Prostate gland (tissue), 2 donors: Measurements from ENCODE around the gene FOXN1. TPM values are rescaled to one million over a fixed set of nuclear protein-coding genes. Genes with fewer than 3 reads are reported as not detected.
"Not testable (repeated sequence)": the region's sequence is repeated elsewhere in the genome, so short reads cannot be mapped to it uniquely, and the experiment has no call there.

Experiments
- DNase-seq: peaks from one replicate; pipeline ENCODE4 v3.0.0-alpha.2; 2019; ENCODE audit warnings: low spot score
- H3K27ac ChIP-seq, 2 donors: fragments of 200-600 bp; sonication (generic); 2 replicates each; pipeline ENCODE4 v1.5.1; 2017 to 2019
- H3K27me3 ChIP-seq: fragments of 200-600 bp; sonication (generic); replicated peaks from 2 replicates; pipeline ENCODE4 v1.5.1; 2019; ENCODE audit not compliant: insufficient read depth
- H3K36me3 ChIP-seq, 2 donors: fragments of 200-600 bp; sonication (generic); 1 replicate in 1 of 2; 2 replicates in 1 of 2; pipeline versions ENCODE4 v1.5.1 to v1.8.1; 2017 to 2019
- H3K4me1 ChIP-seq: fragments of 200-600 bp; sonication (generic); replicated peaks from 2 replicates; pipeline ENCODE4 v1.5.1; 2019
- H3K4me3 ChIP-seq, 2 donors: fragments of 200-600 bp; sonication (generic); 2 replicates each; pipeline ENCODE4 v1.5.1; 2017 to 2019
- H3K9me3 ChIP-seq: fragments of 200-600 bp; sonication (generic); 2 replicates; pipeline ENCODE4 v1.5.1; 2017
- POLR2A ChIP-seq: fragments of 450-650 bp; IDR thresholded peaks from one replicate; pipeline ENCODE4 v1.6.1; 2016; ENCODE audit warnings: antibody characterized with exemption, mild to moderate bottlenecking
- POLR2AphosphoS5 ChIP-seq: sonication (generic); formaldehyde crosslinking; IDR thresholded peaks from one replicate; pipeline ENCODE4 v1.6.1; 2017; ENCODE audit warnings: antibody characterized with exemption
- WGBS: methylation state at CpG from one replicate; pipeline ENCODE4 v1.1.5; 2018; 5-methylcytosine and 5-hydroxymethylcytosine counted together
- intact Hi-C: fragments of 100-400 bp; cut with DNase I; formaldehyde crosslinking; loops from one replicate; pipeline ENCODE4 v1.14.2; 2022
- total RNA-seq, 2 donors: library from RNA; depleted of rRNA; stranded (reverse); fragments of >200 nt; gene quantifications; one replicate each; pipeline ENCODE4 v1.1.0, GENCODE V29; 2016
- TF ChIP-seq, protein P1 (sequence below), 4 experiments: fragments of 200-600 bp in 2 of 4; fragments of 450-650 bp in 2 of 4; sonication (generic) in 2 of 4; IDR thresholded peaks; 1 replicate in 3 of 4; 2 replicates in 1 of 4; pipeline ENCODE4 v1.5.1; 2016 to 2019; ENCODE audit warnings: antibody characterized with exemption in 4 of 4, mild to moderate bottlenecking in 2 of 4, moderate library complexity in 2 of 4

Gene FOXN1
- total RNA-seq, 2 donors from 2014 or later: 0.64 to 1.2 TPM

- no peak for DNase-seq
- intact Hi-C loops: no loop called here
- no peaks in the 10 kb centered on the region for H3K9me3 ChIP-seq
- no peaks in the 10 kb centered on the region for H3K27me3 ChIP-seq
- no peaks in the 10 kb centered on the region for H3K36me3 ChIP-seq
- WGBS: 62% methylated on average over 5 of the region's 5 CpGs
- no peaks in the 10 kb centered on the region for H3K4me1 ChIP-seq
- no peak overlapping the region for H3K4me3 ChIP-seq
- TF ChIP-seq POLR2AphosphoS5: no peak
- no peak for TF ChIP-seq POLR2A
- TF ChIP-seq, protein P1, sequence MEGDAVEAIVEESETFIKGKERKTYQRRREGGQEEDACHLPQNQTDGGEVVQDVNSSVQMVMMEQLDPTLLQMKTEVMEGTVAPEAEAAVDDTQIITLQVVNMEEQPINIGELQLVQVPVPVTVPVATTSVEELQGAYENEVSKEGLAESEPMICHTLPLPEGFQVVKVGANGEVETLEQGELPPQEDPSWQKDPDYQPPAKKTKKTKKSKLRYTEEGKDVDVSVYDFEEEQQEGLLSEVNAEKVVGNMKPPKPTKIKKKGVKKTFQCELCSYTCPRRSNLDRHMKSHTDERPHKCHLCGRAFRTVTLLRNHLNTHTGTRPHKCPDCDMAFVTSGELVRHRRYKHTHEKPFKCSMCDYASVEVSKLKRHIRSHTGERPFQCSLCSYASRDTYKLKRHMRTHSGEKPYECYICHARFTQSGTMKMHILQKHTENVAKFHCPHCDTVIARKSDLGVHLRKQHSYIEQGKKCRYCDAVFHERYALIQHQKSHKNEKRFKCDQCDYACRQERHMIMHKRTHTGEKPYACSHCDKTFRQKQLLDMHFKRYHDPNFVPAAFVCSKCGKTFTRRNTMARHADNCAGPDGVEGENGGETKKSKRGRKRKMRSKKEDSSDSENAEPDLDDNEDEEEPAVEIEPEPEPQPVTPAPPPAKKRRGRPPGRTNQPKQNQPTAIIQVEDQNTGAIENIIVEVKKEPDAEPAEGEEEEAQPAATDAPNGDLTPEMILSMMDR (IDR thresholded peaks at IDR 0.05): no peak
- no peak overlapping the region for H3K27ac ChIP-seq
Measured at GRCh38 chr17:28466521-28467048, 39.6 kb upstream of the FOXN1 start.

DNA sequence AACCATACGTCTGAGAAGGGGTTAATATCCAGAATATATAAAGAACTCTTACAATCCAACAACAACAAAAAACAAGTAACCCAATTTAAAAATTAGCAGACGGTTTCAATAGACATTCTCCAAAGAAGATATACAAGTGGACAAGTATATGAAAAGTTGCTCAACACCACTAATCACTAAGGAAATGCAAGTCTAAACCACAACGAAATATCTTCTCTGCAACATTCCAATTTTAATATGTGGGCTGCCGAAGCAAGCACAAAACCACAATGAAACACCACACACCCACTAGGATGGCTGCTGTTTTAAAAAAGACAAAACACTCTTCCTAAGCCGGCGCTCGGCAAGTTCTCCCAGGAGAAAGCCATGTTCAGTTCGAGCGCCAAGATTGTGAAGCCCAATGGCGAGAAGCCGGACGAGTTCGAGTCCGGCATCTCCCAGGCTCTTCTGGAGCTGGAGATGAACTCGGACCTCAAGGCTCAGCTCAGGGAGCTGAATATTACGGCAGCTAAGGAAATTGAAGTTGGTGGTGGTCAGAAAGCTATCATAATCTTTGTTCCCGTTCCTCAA is 38.6 kb upstream of the FOXN1 start:
- 84% methylated on average over 17 of the region's 17 CpGs for WGBS
- H3K27me3 ChIP-seq: no peaks in the 10 kb centered on the region
- H3K36me3 ChIP-seq: no peaks in the 10 kb centered on the region
- H3K27ac ChIP-seq: no peak overlapping the region
- H3K4me1 ChIP-seq: no peaks in the 10 kb centered on the region
- TF ChIP-seq, protein P1 (IDR thresholded peaks at IDR 0.05): no peak
- no peak for TF ChIP-seq POLR2AphosphoS5
- DNase-seq: no peak
- intact Hi-C loops: no loop called here
- no peak overlapping the region for H3K4me3 ChIP-seq
- H3K9me3 ChIP-seq: no peaks in the 10 kb centered on the region

DNA sequence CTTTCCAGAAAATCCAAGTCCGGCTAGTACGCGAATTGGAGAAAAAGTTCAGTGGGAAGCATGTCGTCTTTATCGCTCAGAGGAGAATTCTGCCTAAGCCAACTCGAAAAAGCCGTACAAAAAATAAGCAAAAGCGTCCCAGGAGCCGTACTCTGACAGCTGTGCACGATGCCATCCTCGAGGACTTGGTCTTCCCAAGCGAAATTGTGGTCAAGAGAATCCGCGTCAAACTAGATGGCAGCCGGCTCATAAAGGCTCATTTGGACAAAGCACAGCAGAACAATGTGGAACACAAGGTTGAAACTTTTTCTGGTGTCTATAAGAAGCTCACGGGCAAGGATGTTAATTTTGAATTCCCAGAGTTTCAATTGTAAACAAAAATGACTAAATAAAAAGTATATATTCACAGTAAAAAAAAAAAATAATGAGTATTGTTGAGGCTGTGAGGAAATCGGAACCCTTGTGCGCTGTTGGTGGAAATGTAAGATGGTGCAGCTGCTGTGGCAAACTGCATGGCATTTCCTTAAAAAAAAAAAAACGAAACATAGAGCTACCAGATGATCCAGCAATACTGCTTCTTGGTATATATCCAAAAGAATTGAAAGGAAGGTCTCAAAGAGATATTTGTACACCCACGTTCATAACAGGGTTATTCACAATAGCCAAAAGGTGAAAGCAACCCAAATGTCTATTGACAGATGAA is 38.0 kb upstream of the FOXN1 start:
- intact Hi-C loops, H3K27ac ChIP-seq, H3K4me1 ChIP-seq, H3K9me3 ChIP-seq, H3K36me3 ChIP-seq, DNase-seq, H3K4me3 ChIP-seq, H3K27me3 ChIP-seq: not testable (repeated sequence)
- WGBS: 75% methylated on average over 20 of the region's 20 CpGs

DNA sequence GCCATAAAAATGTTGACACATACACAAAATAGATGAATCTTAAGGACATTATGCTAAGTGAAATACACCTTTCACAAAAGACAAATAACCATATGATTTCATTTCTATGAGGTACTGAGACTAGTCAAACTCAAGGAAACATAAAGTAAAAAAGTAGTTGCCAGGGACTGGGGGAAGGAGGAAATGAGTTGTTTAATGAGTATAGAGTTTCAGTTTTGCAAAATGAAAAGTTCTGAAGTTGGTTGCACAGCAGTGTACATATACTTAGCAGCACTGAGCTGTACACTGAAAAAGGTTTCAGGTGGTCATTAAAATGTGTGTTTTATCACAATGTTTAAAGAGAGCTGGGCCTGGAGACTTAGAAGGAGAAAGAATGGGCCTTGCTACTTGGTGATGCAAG is 37.4 kb upstream of the FOXN1 start:
- no peak overlapping the region for H3K4me3 ChIP-seq
- intact Hi-C loops: no loop called here
- H3K9me3 ChIP-seq: no peaks in the 10 kb centered on the region
- H3K27ac ChIP-seq: no peak overlapping the region
- TF ChIP-seq, protein P1 (IDR thresholded peaks at IDR 0.05): no peak
- TF ChIP-seq POLR2A: no peak
- no peak for TF ChIP-seq POLR2AphosphoS5
- no peak for DNase-seq
- no peaks in the 10 kb centered on the region for H3K27me3 ChIP-seq
- H3K4me1 ChIP-seq: no peaks in the 10 kb centered on the region
- H3K36me3 ChIP-seq: no peaks in the 10 kb centered on the region

DNA sequence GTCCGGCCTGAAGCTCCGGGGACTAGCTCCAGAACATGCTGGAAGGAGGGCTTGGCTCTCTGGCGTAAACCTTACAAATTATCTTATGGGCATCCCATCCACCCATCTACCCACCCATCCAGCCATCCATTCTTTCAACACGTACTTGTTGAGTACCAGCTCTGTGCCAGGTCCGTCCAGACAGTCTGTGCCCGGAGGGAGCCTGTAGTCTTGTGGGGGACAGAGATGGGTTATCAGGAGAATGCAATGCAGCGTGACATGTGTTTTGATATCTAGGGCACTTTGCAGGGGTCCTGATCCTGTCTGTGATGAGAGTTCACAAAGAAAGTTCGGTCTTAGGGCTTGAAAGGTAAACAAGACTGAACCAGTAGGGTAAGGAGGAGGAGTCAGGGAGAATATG is 36.8 kb upstream of the FOXN1 start:
- Histone ChIP-seq H3K9me3 (no peaks in the 10 kb centered on the region), H3K4me1 (no peaks in the 10 kb centered on the region), H3K27ac (no peak overlapping the region), H3K36me3 (no peaks in the 10 kb centered on the region), H3K27me3 (no peaks in the 10 kb centered on the region), H3K4me3 (no peak overlapping the region)
- intact Hi-C loops: no loop called here
- WGBS: 71% methylated on average over 8 of the region's 8 CpGs
- TF ChIP-seq, protein P1 (IDR thresholded peaks at IDR 0.05): no peak
- TF ChIP-seq POLR2AphosphoS5: no peak
- TF ChIP-seq POLR2A: no peak
- no peak for DNase-seq
